H1 (cell line): Measurements from ENCODE around the gene RIOK3. TPM values are rescaled to one million over a fixed set of nuclear protein-coding genes. Genes with fewer than 3 reads are reported as not detected.

Experiments used
- BACH1 ChIP-seq: IDR thresholded peaks from 2 replicates; pipeline ENCODE4 v1.6.1; 2012; ENCODE audit warnings: low read length, improper control_type of control experiment
- BCL11A ChIP-seq, 2 experiments: IDR thresholded peaks; one replicate each; pipeline ENCODE4 v1.6.1; 2011; ENCODE audit warnings: low read depth in 2 of 2, low read length in 2 of 2, mild to moderate bottlenecking in 2 of 2
- CHD1 ChIP-seq: IDR thresholded peaks from 2 replicates; pipeline ENCODE4 v1.6.1; 2012; ENCODE audit warnings: low read depth, low read length, improper control_type of control experiment
- polyA plus RNA-seq, 7 experiments: library from polyadenylated mRNA; depleted of rRNA in 3 of 7; stranded (reverse) in 5 of 7; unstranded in 2 of 7; fragments of >200 nt in 5 of 7; fragments of 200-250 nt in 2 of 7; gene quantifications; 1 replicate in 5 of 7; 2 replicates in 1 of 7; 4 replicates in 1 of 7; pipeline versions ENCODE4 v1.2.1 to v1.2.3, GENCODE V29; 2011 to 2013; ENCODE audit warnings: missing spikeins in 2 of 7, mixed read lengths in 2 of 7
- total RNA-seq: library from RNA; stranded (reverse); fragmentation: NEBNext Ultra II Directional; extraction: Animal tissue kit (Norgen Biotek cat#: 25700); gene quantifications from 2 replicates; pipeline ENCODE4 v1.2.1, GENCODE V29; 2021
- TF ChIP-seq, protein P1 (sequence below): fragments of 300-600 bp; sonication (generic); IDR thresholded peaks from 2 replicates; pipeline ENCODE4 v1.7.1; 2012; ENCODE audit warnings: low read length, moderate library complexity, mild to moderate bottlenecking, inconsistent platforms; ENCODE audit not compliant: insufficient replicate concordance

RIOK3 gene
- total and polyA plus RNA-seq, 2 of the 8 experiments (the other 6 are each of a cell fraction or from before 2014, with no cell fraction given): 7.5 to 24.3 TPM

DNA sequence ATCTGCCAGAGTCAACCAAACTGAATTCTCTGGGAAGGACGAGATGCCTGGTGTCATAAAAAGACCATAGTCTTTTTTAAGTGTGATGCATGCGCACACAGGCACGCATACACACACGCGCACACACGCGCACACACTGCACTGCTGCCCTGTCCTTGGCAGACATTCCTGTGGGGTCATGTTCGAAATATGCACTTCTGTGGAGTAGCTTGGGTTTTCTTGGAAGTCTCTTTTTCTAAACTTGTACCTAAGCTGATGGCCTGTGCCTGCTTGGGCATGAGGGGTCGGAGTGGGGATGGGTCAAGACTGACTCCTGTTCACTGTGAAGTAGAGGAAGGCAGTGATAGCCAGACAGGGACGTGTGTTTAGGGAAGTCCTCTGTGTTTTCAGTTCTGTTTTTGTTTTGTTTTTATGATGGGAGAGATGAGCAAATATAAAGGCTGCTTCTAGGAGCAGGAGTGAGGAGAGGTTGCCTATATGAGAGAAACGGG lies 46.2 kb downstream of the RIOK3 start (continued):
- TF ChIP-seq, protein P1, sequence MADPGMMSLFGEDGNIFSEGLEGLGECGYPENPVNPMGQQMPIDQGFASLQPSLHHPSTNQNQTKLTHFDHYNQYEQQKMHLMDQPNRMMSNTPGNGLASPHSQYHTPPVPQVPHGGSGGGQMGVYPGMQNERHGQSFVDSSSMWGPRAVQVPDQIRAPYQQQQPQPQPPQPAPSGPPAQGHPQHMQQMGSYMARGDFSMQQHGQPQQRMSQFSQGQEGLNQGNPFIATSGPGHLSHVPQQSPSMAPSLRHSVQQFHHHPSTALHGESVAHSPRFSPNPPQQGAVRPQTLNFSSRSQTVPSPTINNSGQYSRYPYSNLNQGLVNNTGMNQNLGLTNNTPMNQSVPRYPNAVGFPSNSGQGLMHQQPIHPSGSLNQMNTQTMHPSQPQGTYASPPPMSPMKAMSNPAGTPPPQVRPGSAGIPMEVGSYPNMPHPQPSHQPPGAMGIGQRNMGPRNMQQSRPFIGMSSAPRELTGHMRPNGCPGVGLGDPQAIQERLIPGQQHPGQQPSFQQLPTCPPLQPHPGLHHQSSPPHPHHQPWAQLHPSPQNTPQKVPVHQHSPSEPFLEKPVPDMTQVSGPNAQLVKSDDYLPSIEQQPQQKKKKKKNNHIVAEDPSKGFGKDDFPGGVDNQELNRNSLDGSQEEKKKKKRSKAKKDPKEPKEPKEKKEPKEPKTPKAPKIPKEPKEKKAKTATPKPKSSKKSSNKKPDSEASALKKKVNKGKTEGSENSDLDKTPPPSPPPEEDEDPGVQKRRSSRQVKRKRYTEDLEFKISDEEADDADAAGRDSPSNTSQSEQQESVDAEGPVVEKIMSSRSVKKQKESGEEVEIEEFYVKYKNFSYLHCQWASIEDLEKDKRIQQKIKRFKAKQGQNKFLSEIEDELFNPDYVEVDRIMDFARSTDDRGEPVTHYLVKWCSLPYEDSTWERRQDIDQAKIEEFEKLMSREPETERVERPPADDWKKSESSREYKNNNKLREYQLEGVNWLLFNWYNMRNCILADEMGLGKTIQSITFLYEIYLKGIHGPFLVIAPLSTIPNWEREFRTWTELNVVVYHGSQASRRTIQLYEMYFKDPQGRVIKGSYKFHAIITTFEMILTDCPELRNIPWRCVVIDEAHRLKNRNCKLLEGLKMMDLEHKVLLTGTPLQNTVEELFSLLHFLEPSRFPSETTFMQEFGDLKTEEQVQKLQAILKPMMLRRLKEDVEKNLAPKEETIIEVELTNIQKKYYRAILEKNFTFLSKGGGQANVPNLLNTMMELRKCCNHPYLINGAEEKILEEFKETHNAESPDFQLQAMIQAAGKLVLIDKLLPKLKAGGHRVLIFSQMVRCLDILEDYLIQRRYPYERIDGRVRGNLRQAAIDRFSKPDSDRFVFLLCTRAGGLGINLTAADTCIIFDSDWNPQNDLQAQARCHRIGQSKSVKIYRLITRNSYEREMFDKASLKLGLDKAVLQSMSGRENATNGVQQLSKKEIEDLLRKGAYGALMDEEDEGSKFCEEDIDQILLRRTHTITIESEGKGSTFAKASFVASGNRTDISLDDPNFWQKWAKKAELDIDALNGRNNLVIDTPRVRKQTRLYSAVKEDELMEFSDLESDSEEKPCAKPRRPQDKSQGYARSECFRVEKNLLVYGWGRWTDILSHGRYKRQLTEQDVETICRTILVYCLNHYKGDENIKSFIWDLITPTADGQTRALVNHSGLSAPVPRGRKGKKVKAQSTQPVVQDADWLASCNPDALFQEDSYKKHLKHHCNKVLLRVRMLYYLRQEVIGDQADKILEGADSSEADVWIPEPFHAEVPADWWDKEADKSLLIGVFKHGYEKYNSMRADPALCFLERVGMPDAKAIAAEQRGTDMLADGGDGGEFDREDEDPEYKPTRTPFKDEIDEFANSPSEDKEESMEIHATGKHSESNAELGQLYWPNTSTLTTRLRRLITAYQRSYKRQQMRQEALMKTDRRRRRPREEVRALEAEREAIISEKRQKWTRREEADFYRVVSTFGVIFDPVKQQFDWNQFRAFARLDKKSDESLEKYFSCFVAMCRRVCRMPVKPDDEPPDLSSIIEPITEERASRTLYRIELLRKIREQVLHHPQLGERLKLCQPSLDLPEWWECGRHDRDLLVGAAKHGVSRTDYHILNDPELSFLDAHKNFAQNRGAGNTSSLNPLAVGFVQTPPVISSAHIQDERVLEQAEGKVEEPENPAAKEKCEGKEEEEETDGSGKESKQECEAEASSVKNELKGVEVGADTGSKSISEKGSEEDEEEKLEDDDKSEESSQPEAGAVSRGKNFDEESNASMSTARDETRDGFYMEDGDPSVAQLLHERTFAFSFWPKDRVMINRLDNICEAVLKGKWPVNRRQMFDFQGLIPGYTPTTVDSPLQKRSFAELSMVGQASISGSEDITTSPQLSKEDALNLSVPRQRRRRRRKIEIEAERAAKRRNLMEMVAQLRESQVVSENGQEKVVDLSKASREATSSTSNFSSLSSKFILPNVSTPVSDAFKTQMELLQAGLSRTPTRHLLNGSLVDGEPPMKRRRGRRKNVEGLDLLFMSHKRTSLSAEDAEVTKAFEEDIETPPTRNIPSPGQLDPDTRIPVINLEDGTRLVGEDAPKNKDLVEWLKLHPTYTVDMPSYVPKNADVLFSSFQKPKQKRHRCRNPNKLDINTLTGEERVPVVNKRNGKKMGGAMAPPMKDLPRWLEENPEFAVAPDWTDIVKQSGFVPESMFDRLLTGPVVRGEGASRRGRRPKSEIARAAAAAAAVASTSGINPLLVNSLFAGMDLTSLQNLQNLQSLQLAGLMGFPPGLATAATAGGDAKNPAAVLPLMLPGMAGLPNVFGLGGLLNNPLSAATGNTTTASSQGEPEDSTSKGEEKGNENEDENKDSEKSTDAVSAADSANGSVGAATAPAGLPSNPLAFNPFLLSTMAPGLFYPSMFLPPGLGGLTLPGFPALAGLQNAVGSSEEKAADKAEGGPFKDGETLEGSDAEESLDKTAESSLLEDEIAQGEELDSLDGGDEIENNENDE: no peak
- TF ChIP-seq BACH1 (no peak), BCL11A (IDR thresholded peaks at IDR 0.05; ENCODE audit: low read depth in 2 of 2, low read length in 2 of 2) (no peak), CHD1 (no peak)
